Neural cell (in vitro differentiated cells): ENCODE measurements around the gene FAM170B. TPM values are rescaled to one million over a fixed set of nuclear protein-coding genes. Genes with fewer than 3 reads are reported as not detected.

Experiments
- H2AFZ ChIP-seq: fragments of 200-600, 300-800 bp; sonication (generic), shearing (Covaris generic); 2 replicates; pipeline ENCODE4 v1.6.0; 2014; ENCODE audit warnings: low read depth, mild to moderate bottlenecking, antibody characterized with exemption, low read length, moderate library complexity
- H3F3A ChIP-seq: fragments of 200-600 bp; shearing (Covaris generic); 2 replicates; pipeline ENCODE4 v1.6.1; 2016; ENCODE audit warnings: mild to moderate bottlenecking, moderate library complexity, mixed read lengths, antibody characterized with exemption, low read length; ENCODE audit not compliant: insufficient read depth, poor library complexity, severe bottlenecking
- H3K27ac ChIP-seq: fragments of 200-600, 300-800 bp; sonication (generic), shearing (Covaris generic); 2 replicates; pipeline ENCODE4 v1.5.1; 2014; ENCODE audit warnings: mild to moderate bottlenecking, low read length, moderate library complexity
- H3K27me3 ChIP-seq: fragments of 300-800, 200-600 bp; sonication (generic), shearing (Covaris generic); 2 replicates; pipeline ENCODE4 v1.6.0; 2014; ENCODE audit warnings: mild to moderate bottlenecking, low read depth, low read length, moderate library complexity; ENCODE audit not compliant: insufficient read depth
- H3K36me3 ChIP-seq: fragments of 300-800, 200-600 bp; sonication (generic), shearing (Covaris generic); 2 replicates; pipeline ENCODE4 v1.5.1; 2014; ENCODE audit warnings: mild to moderate bottlenecking, antibody characterized with exemption, low read length, moderate library complexity; ENCODE audit not compliant: insufficient read depth
- H3K4me2 ChIP-seq: fragments of 300-800, 200-600 bp; sonication (generic), shearing (Covaris generic); 2 replicates; pipeline ENCODE4 v1.6.0; 2014; ENCODE audit warnings: mild to moderate bottlenecking, low read length
- H3K4me3 ChIP-seq: fragments of 300-800, 200-600 bp; sonication (generic), shearing (Covaris generic); 2 replicates; pipeline ENCODE4 v1.5.1; 2014; ENCODE audit warnings: mild to moderate bottlenecking, low read length, moderate library complexity
- H3K79me2 ChIP-seq: fragments of 200-600 bp; shearing (Covaris generic); replicated peaks from 2 replicates; pipeline ENCODE4 v1.6.0; 2014; ENCODE audit warnings: mild to moderate bottlenecking, low read length, moderate library complexity; ENCODE audit not compliant: insufficient read depth
- H3K9ac ChIP-seq: fragments of 300-800, 200-600 bp; sonication (generic), shearing (Covaris generic); 2 replicates; pipeline ENCODE4 v1.6.1; 2016; ENCODE audit warnings: mild to moderate bottlenecking, low read length, mixed read lengths
- H3K9me2 ChIP-seq: fragments of 200-600 bp; shearing (Covaris generic); 2 replicates; pipeline ENCODE4 v1.6.1; 2016; ENCODE audit warnings: mild to moderate bottlenecking, low read length, mixed read lengths; ENCODE audit not compliant: insufficient read depth
- H3K9me3 ChIP-seq: fragments of 200-600, 300-800 bp; sonication (generic), shearing (Covaris generic); 2 replicates; pipeline ENCODE4 v1.6.1; 2016; ENCODE audit warnings: mild to moderate bottlenecking, mixed run types, low read length, moderate library complexity, mixed read lengths
- H4K20me1 ChIP-seq: fragments of 200-600 bp; shearing (Covaris generic); 2 replicates; pipeline ENCODE4 v1.6.1; 2016; ENCODE audit warnings: mild to moderate bottlenecking, mixed run types; ENCODE audit not compliant: insufficient read depth
- EP300 ChIP-seq: fragments of 450-650 bp; conservative IDR thresholded peaks from 2 replicates; pipeline ENCODE4 v1.6.1; 2014; ENCODE audit warnings: antibody characterized with exemption, mild to moderate bottlenecking, moderate library complexity; ENCODE audit not compliant: poor library complexity, severe bottlenecking
- EZH2 ChIP-seq: fragments of 200-600, 300-800 bp; shearing (Covaris generic), sonication (generic); IDR thresholded peaks from 2 replicates; pipeline ENCODE4 v1.6.1; 2014; ENCODE audit warnings: antibody characterized with exemption, low read length, borderline replicate concordance, mild to moderate bottlenecking; ENCODE audit not compliant: insufficient read depth, poor library complexity, severe bottlenecking
- MXI1 ChIP-seq: fragments of 450-650 bp; conservative IDR thresholded peaks from 2 replicates; pipeline ENCODE4 v1.6.1; 2014; ENCODE audit warnings: antibody characterized with exemption, mild to moderate bottlenecking; ENCODE audit not compliant: poor library complexity, severe bottlenecking
- POLR2AphosphoS5 ChIP-seq: IDR thresholded peaks from 2 replicates; pipeline ENCODE4 v1.6.1; 2012
- RAD21 ChIP-seq: fragments of 450-650 bp; conservative IDR thresholded peaks from 2 replicates; pipeline ENCODE4 v1.6.1; 2014; ENCODE audit warnings: antibody characterized with exemption, mild to moderate bottlenecking, moderate library complexity
- SMC3 ChIP-seq: fragments of 450-650 bp; conservative IDR thresholded peaks from 2 replicates; pipeline ENCODE4 v1.6.1; 2014; ENCODE audit warnings: antibody characterized with exemption, mild to moderate bottlenecking, moderate library complexity; ENCODE audit not compliant: poor library complexity
- TAF1 ChIP-seq: IDR thresholded peaks from 2 replicates; pipeline ENCODE4 v1.6.1; 2012; ENCODE audit warnings: low read depth
- polyA plus RNA-seq: library from polyadenylated mRNA; depleted of rRNA; stranded (reverse); fragments of >200 nt; gene quantifications from 2 replicates; pipeline ENCODE4 v1.2.3, GENCODE V29; 2014
- TF ChIP-seq, protein P1 (sequence below): fragments of 450-650 bp; IDR thresholded peaks from 2 replicates; pipeline ENCODE4 v1.5.1; 2014; ENCODE audit warnings: antibody characterized with exemption, mild to moderate bottlenecking, moderate library complexity; ENCODE audit not compliant: poor library complexity, severe bottlenecking
- TF ChIP-seq, protein P2 (sequence below): IDR thresholded peaks from 2 replicates; pipeline ENCODE4 v1.6.1; 2012; ENCODE audit warnings: borderline replicate concordance

Gene FAM170B
- polyA plus RNA-seq, 1 donor from 2014 or later: not detected

DNA sequence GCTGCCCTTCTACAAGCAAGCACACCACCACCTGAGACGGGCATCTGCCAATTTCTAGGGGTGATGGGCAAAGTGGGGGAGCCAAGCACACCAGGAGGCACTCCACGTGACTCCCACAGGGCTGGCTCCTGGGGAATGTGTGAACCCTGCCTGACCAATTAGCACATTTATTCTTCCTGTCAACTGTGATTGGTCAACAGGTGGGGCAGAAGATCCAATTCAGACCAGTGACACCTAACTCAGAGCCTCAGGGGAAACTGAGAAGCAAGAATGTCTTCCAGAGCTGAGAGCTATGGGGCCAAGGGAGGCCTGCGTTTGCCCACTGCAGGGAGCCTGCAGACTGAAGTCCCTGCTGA, 38.9 kb upstream of the FAM170B start:
- H3K79me2 ChIP-seq: no peaks in the 10 kb centered on the region
- TF ChIP-seq TAF1 (no peak), SMC3 (no peak), EP300 (no peak), RAD21 (no peak), POLR2AphosphoS5 (no peak), MXI1 (no peak), EZH2 (no peak)
- TF ChIP-seq, protein P1, sequence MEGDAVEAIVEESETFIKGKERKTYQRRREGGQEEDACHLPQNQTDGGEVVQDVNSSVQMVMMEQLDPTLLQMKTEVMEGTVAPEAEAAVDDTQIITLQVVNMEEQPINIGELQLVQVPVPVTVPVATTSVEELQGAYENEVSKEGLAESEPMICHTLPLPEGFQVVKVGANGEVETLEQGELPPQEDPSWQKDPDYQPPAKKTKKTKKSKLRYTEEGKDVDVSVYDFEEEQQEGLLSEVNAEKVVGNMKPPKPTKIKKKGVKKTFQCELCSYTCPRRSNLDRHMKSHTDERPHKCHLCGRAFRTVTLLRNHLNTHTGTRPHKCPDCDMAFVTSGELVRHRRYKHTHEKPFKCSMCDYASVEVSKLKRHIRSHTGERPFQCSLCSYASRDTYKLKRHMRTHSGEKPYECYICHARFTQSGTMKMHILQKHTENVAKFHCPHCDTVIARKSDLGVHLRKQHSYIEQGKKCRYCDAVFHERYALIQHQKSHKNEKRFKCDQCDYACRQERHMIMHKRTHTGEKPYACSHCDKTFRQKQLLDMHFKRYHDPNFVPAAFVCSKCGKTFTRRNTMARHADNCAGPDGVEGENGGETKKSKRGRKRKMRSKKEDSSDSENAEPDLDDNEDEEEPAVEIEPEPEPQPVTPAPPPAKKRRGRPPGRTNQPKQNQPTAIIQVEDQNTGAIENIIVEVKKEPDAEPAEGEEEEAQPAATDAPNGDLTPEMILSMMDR: no peak
- TF ChIP-seq, protein P2, sequence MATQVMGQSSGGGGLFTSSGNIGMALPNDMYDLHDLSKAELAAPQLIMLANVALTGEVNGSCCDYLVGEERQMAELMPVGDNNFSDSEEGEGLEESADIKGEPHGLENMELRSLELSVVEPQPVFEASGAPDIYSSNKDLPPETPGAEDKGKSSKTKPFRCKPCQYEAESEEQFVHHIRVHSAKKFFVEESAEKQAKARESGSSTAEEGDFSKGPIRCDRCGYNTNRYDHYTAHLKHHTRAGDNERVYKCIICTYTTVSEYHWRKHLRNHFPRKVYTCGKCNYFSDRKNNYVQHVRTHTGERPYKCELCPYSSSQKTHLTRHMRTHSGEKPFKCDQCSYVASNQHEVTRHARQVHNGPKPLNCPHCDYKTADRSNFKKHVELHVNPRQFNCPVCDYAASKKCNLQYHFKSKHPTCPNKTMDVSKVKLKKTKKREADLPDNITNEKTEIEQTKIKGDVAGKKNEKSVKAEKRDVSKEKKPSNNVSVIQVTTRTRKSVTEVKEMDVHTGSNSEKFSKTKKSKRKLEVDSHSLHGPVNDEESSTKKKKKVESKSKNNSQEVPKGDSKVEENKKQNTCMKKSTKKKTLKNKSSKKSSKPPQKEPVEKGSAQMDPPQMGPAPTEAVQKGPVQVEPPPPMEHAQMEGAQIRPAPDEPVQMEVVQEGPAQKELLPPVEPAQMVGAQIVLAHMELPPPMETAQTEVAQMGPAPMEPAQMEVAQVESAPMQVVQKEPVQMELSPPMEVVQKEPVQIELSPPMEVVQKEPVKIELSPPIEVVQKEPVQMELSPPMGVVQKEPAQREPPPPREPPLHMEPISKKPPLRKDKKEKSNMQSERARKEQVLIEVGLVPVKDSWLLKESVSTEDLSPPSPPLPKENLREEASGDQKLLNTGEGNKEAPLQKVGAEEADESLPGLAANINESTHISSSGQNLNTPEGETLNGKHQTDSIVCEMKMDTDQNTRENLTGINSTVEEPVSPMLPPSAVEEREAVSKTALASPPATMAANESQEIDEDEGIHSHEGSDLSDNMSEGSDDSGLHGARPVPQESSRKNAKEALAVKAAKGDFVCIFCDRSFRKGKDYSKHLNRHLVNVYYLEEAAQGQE: no peak
- no peaks in the 10 kb centered on the region for H3K9me2 ChIP-seq
- no peak overlapping the region for H3K4me2 ChIP-seq
- no peak overlapping the region for H2AFZ ChIP-seq
- no peaks in the 10 kb centered on the region for H3K27me3 ChIP-seq
- no peaks in the 10 kb centered on the region for H3K9me3 ChIP-seq
- H3K36me3 ChIP-seq: no peaks in the 10 kb centered on the region
- H3F3A ChIP-seq: no peaks in the 10 kb centered on the region
- no peak overlapping the region for H3K9ac ChIP-seq
- no peaks in the 10 kb centered on the region for H4K20me1 ChIP-seq
- no peak overlapping the region for H3K27ac ChIP-seq
- H3K4me3 ChIP-seq: no peak overlapping the region

DNA sequence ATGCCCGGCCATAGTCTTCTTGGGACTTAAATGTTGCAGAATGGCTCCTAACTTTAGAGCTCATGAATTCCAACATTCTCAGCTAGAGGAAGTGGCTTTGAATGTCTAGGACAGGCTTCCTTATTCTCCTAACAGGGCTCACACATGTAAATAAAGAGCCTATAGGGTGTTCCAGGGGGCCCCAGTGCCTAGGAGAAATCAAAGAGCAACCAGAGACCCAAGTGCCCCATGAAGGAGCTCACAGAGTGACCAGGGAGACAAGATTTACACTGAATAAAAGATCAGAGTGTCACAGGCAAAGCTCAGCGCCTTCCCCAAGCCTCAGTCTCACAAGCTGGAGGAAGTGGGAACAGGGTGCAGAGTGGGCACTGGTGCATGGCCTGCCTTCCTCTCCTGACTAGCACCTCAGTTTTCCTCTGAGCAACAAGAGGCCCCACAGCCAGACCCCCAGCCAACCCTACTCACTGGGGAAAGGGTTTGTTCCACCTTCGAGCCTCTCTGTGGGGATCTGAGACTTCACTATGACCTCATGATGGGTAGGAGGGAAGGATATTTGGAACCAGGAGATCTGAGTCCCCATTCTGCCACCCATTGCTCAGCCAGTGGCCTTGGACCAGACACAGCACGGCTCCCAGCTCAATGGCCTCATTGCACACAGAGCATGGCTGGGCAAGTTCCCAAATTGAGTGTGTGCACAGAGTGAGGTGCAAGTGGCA, 38.4 kb upstream of the FAM170B start:
- no peaks in the 10 kb centered on the region for H3K79me2 ChIP-seq
- no peaks in the 10 kb centered on the region for H3F3A ChIP-seq
- no peak for TF ChIP-seq EP300
- TF ChIP-seq MXI1: no peak
- TF ChIP-seq EZH2: no peak
- TF ChIP-seq RAD21: no peak
- no peak for TF ChIP-seq SMC3
- TF ChIP-seq, protein P2: no peak
- TF ChIP-seq, protein P1: no peak
- no peak for TF ChIP-seq TAF1
- no peak for TF ChIP-seq POLR2AphosphoS5
- no peak overlapping the region for H3K4me2 ChIP-seq
- H3K27me3 ChIP-seq: no peaks in the 10 kb centered on the region
- no peaks in the 10 kb centered on the region for H3K9me2 ChIP-seq
- H2AFZ ChIP-seq: no peak overlapping the region
- no peak overlapping the region for H3K9ac ChIP-seq
- H3K36me3 ChIP-seq: no peaks in the 10 kb centered on the region
- H3K9me3 ChIP-seq: no peaks in the 10 kb centered on the region
- H3K27ac ChIP-seq: no peak overlapping the region
- no peak overlapping the region for H3K4me3 ChIP-seq
- no peaks in the 10 kb centered on the region for H4K20me1 ChIP-seq
